HL-60 (cell line): ENCODE data around the gene MPP3.

ENCODE experiments used
- CTCF ChIP-seq: IDR thresholded peaks from one replicate; pipeline ENCODE4 v1.5.1; 2011; ENCODE audit warnings: low read length, control low read depth, inconsistent platforms; ENCODE audit not compliant: insufficient read depth
- TF ChIP-seq, protein P1 (sequence below): IDR thresholded peaks from 2 replicates; pipeline ENCODE4 v1.6.1; 2012; ENCODE audit warnings: low read depth; ENCODE audit not compliant: insufficient replicate concordance

- TF ChIP-seq CTCF = no peak
- TF ChIP-seq, protein P1, sequence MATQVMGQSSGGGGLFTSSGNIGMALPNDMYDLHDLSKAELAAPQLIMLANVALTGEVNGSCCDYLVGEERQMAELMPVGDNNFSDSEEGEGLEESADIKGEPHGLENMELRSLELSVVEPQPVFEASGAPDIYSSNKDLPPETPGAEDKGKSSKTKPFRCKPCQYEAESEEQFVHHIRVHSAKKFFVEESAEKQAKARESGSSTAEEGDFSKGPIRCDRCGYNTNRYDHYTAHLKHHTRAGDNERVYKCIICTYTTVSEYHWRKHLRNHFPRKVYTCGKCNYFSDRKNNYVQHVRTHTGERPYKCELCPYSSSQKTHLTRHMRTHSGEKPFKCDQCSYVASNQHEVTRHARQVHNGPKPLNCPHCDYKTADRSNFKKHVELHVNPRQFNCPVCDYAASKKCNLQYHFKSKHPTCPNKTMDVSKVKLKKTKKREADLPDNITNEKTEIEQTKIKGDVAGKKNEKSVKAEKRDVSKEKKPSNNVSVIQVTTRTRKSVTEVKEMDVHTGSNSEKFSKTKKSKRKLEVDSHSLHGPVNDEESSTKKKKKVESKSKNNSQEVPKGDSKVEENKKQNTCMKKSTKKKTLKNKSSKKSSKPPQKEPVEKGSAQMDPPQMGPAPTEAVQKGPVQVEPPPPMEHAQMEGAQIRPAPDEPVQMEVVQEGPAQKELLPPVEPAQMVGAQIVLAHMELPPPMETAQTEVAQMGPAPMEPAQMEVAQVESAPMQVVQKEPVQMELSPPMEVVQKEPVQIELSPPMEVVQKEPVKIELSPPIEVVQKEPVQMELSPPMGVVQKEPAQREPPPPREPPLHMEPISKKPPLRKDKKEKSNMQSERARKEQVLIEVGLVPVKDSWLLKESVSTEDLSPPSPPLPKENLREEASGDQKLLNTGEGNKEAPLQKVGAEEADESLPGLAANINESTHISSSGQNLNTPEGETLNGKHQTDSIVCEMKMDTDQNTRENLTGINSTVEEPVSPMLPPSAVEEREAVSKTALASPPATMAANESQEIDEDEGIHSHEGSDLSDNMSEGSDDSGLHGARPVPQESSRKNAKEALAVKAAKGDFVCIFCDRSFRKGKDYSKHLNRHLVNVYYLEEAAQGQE = no peak
Measured at GRCh38 chr17:43827596-43827995, 5.3 kb downstream of the MPP3 start.
